GM18873 (cell line): Measurements from ENCODE around the gene FTO.

Source experiments
- ATAC-seq: cut with Tn5 transposase; IDR thresholded peaks from one replicate; pipeline ENCODE4 v1.9.1; 2021; ENCODE audit warnings: mild to moderate bottlenecking, moderate library complexity, moderate number of reproducible peaks; ENCODE audit not compliant: unreplicated experiment, low FRiP score

FTO gene

DNA sequence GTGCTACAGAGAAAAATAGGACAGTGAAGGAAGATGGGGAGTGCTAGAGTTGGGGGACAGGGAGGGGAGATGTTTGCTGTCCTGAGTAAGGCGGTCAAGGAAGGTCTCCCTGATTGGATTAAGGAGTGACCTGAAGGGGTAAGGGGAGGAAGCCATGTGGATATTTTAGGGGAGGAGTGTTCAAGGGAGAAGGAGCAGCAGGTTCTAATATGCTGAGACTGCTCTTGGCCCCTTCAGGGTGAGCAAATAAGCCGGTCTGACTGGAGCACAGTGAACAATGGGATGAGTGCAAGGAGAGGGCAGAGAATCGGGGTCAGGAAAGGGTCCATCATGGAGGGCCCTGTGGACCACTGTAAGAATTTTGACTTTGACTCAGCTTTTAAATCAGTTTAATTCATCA is 393.8 kb downstream of the FTO start:
- ATAC-seq, result no peak

GRCh38 chr16:54098247-54098646 is 394.3 kb downstream of the FTO start:
- no peak for ATAC-seq

DNA sequence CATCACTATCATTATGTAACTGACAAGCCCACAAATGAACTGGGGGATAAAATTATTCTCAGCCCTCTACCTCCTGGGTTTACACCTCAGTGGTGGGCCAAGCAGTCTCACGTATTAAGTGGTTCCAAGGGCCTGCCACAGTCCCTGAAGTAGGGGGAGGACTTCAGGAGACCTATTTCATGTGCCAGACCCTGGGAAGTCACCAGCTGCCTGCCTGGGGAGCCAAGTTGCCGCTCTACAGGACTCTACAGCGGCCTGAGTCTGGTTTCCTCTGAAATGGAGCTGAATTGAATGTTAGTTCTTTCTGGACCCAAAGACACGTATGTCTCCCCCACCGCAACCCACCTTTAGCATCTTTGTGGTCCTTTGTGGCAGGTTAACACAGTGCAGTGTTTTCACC is 395.7 kb downstream of the FTO start:
- ATAC-seq, result no peak

GRCh38 chr16:54102888-54103866 is 399.2 kb downstream of the FTO start:
- no peak for ATAC-seq

- no peak for ATAC-seq
Measured at GRCh38 chr16:54106057-54106456, 402.1 kb downstream of the FTO start.

- ATAC-seq, result no peak
Measured at GRCh38 chr16:54107583-54108202, 403.7 kb downstream of the FTO start.

- ATAC-seq, result no peak
Measured at GRCh38 chr16:54110016-54110981, 406.3 kb downstream of the FTO start.

- ATAC-seq, result no peak
Measured at GRCh38 chr16:54112451-54113206, 408.7 kb downstream of the FTO start.

GRCh38 chr16:54115558-54115957 is 411.6 kb downstream of the FTO start:
- ATAC-seq, result no peak

GRCh38 chr16:54116124-54116655 is 412.2 kb downstream of the FTO start:
- ATAC-seq, result no peak

- ATAC-seq, result no peak
Measured at GRCh38 chr16:54118846-54119245, 414.9 kb downstream of the FTO start.

DNA sequence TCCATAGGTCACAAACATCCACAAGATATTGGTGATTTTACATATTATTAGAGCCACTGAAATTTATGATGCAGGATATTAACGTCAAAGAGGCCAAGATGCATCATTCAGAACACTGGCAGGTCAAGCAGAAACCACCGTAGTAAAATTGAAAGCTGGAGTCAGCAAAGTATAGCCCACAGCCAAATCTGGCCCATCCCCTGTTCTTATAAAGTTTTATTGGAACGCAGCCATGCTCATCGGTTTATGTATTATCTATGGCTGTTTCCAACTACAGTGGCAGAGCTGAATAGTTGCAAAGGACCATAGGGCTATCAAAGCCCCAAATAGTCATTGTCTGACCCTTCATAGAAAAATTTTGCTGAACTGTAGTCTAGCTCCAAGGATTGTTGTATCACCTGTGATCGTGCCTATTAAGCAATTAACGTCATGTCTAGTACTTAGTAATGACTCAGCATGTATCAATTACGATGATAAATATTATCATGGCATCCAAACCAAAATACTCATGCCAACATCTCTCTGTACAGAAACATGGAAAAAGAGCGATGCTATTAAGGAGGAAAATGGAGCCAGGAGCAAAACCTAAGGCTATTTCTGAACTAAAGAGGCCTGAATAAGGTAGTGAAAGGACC is 417.0 kb downstream of the FTO start:
- no peak for ATAC-seq

DNA sequence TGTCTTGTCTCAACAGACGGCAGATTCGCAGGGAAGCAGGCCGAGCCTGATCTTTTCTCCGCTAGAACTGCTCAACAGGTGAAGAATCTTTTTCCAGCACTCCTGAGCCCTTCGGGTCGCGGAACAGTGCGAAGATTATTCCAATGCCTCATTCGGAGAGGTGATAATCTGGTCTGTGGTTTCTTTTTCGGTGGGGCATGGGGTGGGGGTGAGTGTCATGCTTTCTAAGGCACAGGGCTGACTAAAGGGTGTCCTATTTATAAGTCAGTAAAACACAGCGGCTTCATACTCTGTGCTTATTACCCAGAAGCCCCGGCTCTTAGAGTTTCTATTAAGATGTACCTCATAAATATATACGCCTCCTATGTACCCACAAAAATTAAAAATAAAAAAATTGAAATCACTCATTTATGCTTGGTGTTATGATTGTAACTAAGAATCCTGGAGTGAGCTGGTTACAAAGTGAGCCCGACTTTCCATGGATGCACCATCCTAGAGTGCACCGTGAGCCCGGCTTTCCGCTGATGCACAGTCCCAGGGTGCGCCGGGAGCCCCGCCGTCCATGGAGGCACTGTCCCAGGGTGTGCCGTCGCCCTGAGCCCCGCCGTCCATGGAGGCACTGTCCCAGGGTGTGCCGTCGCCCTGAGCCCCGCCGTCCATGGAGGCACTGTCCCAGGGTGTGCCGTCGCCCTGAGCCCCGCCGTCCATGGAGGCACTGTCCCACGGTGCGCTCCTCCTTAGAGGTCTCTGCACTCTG is 417.8 kb downstream of the FTO start:
- no peak for ATAC-seq

DNA sequence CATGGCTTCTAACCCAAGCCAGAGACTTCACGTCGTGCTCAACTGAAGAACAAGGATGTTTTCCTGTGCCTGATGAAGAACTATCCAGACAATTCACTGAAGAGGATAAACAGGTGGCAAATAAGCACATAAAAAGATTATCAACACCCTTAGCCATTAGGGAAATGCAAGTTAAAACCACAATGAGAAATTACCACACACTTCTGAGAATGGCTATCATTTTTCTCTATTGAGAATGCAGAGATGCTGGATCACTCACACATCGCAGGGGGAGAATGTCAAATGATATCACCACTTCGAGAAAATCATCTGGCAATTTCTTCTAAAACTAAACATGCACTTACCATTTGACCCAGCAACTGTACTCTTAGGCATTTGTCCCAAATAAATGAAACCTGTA is 419.8 kb downstream of the FTO start:
- no peak for ATAC-seq

DNA sequence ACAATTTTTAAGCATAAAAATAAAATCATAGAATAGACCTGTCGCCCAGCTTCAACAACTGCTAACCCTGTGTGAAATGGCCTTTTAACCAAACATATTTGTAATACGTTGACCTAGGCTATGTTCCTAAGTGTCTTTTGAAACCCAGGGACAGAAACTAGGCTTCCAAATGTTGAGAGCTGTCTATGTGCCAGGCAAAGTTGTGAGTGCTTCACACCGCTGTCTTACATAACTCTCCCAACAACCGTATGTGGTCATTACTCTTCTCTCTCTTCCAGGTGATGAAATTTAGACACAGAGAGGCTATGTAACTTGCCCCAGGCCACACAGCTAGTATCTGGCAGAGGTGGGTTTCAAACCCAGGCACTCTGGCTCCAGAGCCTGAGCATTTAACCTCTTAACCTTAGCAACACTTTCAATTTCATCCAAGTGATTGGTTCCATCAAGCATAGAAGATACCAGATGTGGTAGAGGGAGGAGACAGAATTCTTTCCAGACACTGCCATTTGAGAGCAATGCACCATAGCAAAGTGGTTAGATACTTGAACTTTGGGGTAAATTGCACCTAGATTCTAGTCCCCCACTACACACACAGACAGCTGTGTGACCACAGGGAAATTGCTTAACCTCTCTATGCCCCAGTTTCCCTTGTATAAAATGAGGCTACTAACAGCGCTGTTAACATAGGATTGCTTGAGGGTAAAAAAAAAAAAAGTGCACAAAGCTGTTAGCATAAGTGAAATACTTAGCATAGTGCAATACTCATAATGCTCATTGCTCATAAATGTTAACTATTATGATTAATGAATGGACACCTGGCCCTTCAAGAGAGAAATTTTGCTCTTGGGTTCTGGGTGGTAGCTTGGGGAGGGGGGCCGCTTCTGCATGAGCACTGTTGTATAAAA is 422.0 kb downstream of the FTO start:
- no peak for ATAC-seq

DNA sequence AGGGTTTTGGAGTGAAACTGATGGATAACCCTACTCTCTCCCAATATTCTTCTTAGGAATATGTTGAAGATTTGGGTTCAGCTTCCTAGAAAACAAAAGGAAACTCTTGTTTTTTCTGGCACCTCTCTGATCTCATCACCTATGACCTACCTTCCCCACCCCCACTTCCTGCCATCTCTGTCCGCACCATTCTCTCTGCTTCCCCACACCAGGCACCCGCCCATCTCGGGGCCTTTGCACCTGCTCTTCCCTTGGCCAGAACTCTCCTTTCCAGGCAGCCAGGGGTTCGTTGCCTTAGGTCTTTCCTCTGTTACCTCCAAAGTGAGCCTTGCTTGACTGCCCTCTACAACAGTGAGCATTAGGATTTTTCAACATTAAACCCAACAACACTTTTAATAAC is 423.0 kb downstream of the FTO start:
- ATAC-seq, result no peak

GRCh38 chr16:54128629-54129234 is 424.8 kb downstream of the FTO start:
- ATAC-seq, result no peak
